ENCODE measurements around the gene ALAS1.

The ALAS1 gene

DNA sequence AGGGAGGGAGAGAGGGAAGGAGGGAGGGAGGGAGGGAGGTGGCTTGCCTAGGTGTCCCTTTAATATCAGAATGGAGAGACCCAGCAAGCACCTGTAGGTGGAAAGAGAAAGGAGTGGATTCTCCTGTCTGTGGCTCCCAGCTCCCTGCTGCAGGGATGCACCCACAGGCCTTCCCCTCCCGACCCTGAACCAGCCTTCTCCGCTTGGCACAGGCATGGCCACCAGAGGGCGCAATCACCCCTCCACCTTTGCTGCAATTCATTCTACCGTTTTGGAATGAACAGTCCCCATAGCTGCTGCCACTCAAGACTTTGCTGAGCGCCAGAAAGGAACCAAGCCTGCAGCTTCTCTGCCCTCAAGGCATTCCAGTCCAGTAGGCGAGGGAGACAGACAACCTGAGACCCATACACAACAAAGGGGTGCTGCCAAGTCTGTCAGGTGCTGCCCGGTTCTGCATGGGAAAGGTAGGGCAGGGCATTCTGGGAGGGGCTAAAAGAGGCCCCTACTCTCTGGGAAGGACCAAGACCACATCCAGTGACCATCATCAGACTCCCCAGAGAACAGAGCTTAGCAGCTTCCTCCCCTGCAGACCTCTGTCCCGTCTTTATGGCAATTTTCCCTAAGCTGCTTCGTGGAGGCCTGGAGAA is 22.5 kb downstream of the ALAS1 start:
- no peak for DNase-seq (ENCODE audit: low read depth, low spot score)

DNA sequence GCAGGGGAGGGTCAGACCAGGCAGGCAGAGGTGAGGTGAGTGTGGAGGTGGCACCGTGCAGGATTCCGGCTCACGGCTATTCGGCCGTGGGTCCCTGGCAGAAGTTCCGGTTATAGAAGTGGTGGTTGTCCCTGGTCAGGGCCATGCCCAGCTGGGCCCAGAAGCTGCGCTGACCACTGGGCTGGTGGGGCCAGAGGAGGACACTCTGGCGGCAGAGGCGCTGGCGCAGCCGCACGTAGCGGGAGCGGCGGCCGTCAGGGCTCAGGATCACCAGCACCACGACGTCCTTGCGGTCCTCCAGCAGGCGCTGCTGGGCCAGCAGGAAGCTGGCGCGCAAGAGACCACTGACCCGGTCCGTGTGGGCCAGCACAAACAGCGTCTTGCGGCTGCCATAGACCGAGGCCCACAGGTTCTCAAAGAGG is 23.2 kb downstream of the ALAS1 start:
- no peak for DNase-seq (ENCODE audit: low read depth, low spot score)

GRCh38 chr3:52221563-52222318 is 23.8 kb downstream of the ALAS1 start:
- no peak for DNase-seq (ENCODE audit: low read depth, low spot score)

- no peak for DNase-seq (ENCODE audit: low read depth, low spot score)
Measured at GRCh38 chr3:52222319-52223221, 24.6 kb downstream of the ALAS1 start.

- no peak for DNase-seq (ENCODE audit: low read depth, low spot score)
Measured at GRCh38 chr3:52223449-52224408, 25.8 kb downstream of the ALAS1 start.

- DNase-seq (ENCODE audit: low read depth, low spot score), result no peak
Measured at GRCh38 chr3:52225452-52226228, 27.7 kb downstream of the ALAS1 start, which contains the start of gene TLR9. TSS of gene TLR9 (minus strand) at chr3:52225645. CDS start at chr3:52225529, 116 bp downstream.

DNA sequence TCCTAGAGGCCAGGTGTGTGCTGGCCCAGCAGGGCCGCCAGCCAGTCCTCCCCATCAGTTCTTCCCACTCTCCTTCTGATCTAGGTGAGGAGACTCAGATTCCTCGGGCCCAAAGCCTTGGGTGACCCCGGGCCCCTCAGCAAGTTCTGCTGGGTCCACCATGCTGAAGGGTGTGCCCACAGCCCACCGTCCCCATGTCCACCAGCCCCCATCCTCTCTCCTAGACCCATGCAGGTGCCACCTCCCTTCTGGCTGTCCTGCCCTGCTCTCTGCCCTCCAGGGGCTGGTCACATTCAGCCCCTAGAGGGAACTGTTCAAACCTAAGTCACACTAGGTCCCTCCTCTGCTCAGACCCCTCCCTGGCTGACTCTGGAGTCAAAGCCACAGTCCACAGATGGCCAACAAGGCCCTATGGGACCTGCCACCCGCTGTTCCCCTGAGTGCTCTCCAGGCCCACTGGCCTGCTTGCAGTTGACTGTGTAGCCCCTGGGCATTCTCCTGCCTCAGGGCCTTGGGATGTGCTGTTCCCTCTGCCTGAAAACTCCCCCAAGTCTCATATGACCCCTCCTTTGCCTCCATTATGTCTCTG is 28.4 kb downstream of the ALAS1 start:
- DNase-seq (ENCODE audit: low read depth, low spot score), result no peak

DNA sequence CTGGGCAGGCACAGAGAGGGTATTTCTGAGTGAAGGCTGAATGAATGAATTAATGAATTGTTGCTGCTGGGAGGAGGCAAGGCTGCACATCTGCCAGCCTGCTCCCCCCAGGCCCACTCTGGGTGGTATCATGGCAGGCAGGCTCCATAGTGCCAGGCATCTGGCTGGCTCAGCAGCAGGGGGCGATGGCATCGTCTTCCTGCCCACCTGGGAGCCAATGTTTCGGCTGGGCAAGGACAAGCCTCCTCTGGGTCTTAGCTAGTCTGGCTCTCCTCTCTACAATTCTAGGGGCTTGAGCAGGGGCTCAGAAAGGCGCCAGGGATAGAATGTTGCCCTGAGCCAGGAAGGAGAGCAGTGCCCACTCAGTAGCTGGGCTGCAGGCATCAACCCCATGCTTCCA is 29.2 kb downstream of the ALAS1 start:
- no peak for DNase-seq (ENCODE audit: low read depth, low spot score)

- no peak for DNase-seq (ENCODE audit: low read depth, low spot score)
Measured at GRCh38 chr3:52227766-52228165, 29.8 kb downstream of the ALAS1 start.

- no peak for DNase-seq (ENCODE audit: low read depth, low spot score)
Measured at GRCh38 chr3:52228266-52228665, 30.3 kb downstream of the ALAS1 start.

DNA sequence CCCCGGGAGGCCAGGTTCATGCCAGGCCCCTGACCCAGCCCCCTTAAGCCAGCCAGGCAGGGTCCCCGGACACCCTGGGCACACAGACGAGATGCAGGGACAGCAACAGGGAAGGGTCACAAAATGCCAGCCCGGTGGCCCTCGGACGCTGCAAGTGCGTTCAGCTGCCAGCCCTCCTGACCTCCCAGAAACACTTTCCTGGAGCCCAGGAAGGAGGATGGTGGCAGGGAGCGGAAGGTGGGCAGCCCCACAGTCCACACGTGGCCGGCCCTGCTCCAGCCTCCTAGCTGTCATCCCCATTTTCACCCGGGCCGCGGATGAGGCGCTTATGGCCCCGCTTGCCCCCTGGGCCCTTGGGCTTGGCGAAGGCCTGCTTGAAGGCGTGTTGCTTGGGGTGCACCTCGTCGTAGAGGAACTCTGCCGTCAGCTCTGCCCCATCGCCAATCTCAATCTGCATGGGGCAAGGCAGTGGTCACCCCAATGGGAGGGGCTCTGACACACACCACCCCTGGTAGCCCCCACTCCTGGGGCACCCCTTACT is 30.9 kb downstream of the ALAS1 start:
- no peak for DNase-seq (ENCODE audit: low read depth, low spot score)

DNA sequence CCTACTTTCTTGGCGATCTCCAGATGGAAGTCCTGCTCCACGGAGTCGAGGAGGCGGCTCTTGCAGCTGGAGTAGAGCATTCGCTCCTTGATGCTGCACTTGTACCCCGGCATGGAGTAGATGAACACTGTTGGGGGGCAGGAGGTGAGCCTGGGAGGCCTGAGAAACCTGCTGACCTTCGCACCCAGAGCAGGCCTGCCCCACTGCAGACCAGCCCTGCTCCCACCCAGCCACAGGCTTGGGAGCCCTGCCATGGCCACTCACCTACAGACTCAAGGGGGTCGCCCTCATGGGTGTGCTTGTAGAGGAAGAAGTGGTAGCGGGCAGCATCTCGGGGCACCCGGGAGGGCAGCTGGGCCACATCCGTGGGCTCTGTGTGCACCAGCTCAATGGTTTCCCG is 31.7 kb downstream of the ALAS1 start:
- no peak for DNase-seq (ENCODE audit: low read depth, low spot score)

- no peak for DNase-seq (ENCODE audit: low read depth, low spot score)
Measured at GRCh38 chr3:52230461-52230860, 32.5 kb downstream of the ALAS1 start.

DNA sequence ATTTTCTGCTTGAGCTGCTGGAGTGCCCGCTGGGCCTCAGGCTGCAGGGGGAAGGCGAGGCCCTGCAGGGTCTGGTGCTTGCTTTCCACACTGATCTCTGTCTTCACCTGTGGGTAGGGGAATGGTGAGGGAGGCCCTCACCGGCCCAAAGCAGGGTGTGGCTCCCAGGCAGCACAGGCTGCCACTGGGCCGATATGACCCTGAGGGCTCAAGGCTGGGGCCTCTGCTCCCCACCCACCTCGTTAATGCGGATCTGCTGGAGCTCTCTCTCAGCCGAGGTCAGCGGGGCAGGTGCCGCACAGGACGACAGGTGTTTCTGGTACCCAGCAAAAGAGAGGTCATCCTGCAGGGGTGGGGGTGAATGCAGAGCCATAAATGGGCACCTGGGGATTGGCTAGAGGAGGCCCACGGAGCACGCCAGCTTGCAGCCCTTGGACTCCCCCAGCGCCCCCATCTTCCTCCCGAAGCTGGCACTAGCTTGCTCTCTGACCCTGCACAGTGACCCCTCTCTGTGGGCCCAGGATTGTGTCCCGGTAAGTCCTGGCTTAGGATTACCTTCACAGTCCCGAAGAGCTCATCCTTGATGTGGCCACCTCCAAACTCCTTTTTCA is 33.0 kb downstream of the ALAS1 start:
- DNase-seq (ENCODE audit: low read depth, low spot score), result no peak

GRCh38 chr3:52231502-52232278 is 33.7 kb downstream of the ALAS1 start:
- no peak for DNase-seq (ENCODE audit: low read depth, low spot score)

- DNase-seq (ENCODE audit: low read depth, low spot score), result no peak
Measured at GRCh38 chr3:52232279-52233107, 34.5 kb downstream of the ALAS1 start.

- DNase-seq (ENCODE audit: low read depth, low spot score), result no peak
Measured at GRCh38 chr3:52233108-52233591, 35.2 kb downstream of the ALAS1 start.

Measured in iPS DF 19.7 (cell line).